ENCODE measurements around the gene TSPAN13. TPM values are rescaled to one million over a fixed set of nuclear protein-coding genes. Genes with fewer than 3 reads are reported as not detected.

TSPAN13 gene
- total RNA-seq, 2 donors from 2014 or later = 34.9 to 51.2 TPM

DNA sequence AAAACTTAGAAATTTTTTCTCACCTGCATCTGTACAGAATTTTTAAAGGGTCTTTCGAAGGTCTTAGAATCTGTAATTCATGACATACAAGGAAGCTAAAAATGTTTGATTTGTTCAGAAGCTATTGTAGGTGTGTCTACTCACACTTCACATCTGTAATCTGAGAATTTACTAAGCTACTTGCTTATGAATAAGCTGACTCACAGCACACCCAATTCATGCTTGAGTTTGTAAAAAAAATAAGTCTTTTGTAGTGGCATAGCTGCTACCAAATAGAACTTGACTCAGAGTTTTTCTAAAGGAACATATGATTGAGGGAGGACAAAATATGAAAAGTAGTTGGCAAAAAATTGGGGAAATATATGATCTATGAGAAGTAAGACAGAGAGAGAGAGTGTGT is 64.0 kb downstream of the TSPAN13 start:
- H3K27me3 ChIP-seq (ENCODE audit: control insufficient read depth, insufficient read depth, low read length, poor library complexity, severe bottlenecking) = no peaks in the 10 kb centered on the region
- no peak for TF ChIP-seq CTCF (conservative IDR thresholded peaks at IDR 0.05)
- H3K4me3 ChIP-seq (ENCODE audit: low read length) = no peak overlapping the region
- Mint-ChIP-seq H3K27ac (no peak overlapping the region), H3K9me3 (no peaks in the 10 kb centered on the region), H3K36me3 (ENCODE audit: low read depth) (no peaks in the 10 kb centered on the region), H3K4me1 (no peaks in the 10 kb centered on the region), H3K4me3 (no peak overlapping the region), H3K27me3 (ENCODE audit: insufficient read depth) (no peaks in the 10 kb centered on the region)
- WGBS, 2 experiments (ENCODE audit: insufficient coverage in 1 of 2, insufficient read length in 1 of 2) = 100% methylated on average over 1 of the region's 1 CpG; no CpG with 5 or more reads in 1 of the 2 experiments
- no peaks in the 10 kb centered on the region for H3K4me1 ChIP-seq (ENCODE audit: control insufficient read depth, insufficient read depth, low read length)
- no peak overlapping the region for H3K9ac ChIP-seq (ENCODE audit: extremely low read depth, low read length, poor library complexity, severe bottlenecking)
- no peak for DNase-seq
- no peaks in the 10 kb centered on the region for H3K9me3 ChIP-seq (ENCODE audit: control insufficient read depth, low read length)
- H3K27ac ChIP-seq (ENCODE audit: low read depth, low read length) = no peak overlapping the region
- no peaks in the 10 kb centered on the region for H3K36me3 ChIP-seq (ENCODE audit: control insufficient read depth, insufficient read depth, low read length)

DNA sequence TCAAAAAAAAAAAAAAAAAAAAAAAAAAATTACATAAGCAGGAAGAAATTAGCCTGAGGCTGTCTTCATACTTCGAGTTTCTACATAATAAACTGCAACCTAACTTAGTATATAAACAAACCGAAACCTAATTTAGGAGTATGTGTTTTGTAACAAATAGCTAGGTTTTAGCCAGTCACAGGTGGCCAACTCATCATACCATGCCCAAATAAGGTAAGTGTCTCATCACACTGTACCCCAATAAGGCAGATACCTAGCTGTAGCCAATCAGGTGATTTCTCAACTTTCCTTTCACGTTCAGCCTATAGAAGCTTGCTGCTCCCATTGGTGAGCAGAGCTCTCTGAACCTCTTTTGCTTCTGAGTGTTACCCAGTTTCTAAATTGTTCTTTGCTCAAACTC is 65.2 kb downstream of the TSPAN13 start:
- Mint-ChIP-seq H3K27me3 (ENCODE audit: insufficient read depth) (no peaks in the 10 kb centered on the region), H3K9me3 (no peaks in the 10 kb centered on the region), H3K36me3 (ENCODE audit: low read depth) (no peaks in the 10 kb centered on the region), H3K4me3 (no peak overlapping the region), H3K27ac (no peak overlapping the region), H3K4me1 (no peaks in the 10 kb centered on the region)
- Histone ChIP-seq H3K36me3 (ENCODE audit: control insufficient read depth, insufficient read depth, low read length) (no peaks in the 10 kb centered on the region), H3K9ac (ENCODE audit: extremely low read depth, low read length, poor library complexity, severe bottlenecking) (no peak overlapping the region), H3K4me3 (ENCODE audit: low read length) (no peak overlapping the region), H3K27ac (ENCODE audit: low read depth, low read length) (no peak overlapping the region), H3K9me3 (ENCODE audit: control insufficient read depth, low read length) (no peaks in the 10 kb centered on the region), H3K4me1 (ENCODE audit: control insufficient read depth, insufficient read depth, low read length) (no peaks in the 10 kb centered on the region), H3K27me3 (ENCODE audit: control insufficient read depth, insufficient read depth, low read length, poor library complexity, severe bottlenecking) (no peaks in the 10 kb centered on the region)
- TF ChIP-seq CTCF (conservative IDR thresholded peaks at IDR 0.05) = no peak
- no peak for DNase-seq
- WGBS, 2 experiments (ENCODE audit: insufficient coverage in 1 of 2, insufficient read length in 1 of 2) = 85 to 100% methylated on average over 1 to 2 of the region's 3 CpGs

- Histone ChIP-seq H3K4me1 (ENCODE audit: control insufficient read depth, insufficient read depth, low read length) (no peaks in the 10 kb centered on the region), H3K27ac (ENCODE audit: low read depth, low read length) (no peak overlapping the region), H3K9me3 (ENCODE audit: control insufficient read depth, low read length) (no peaks in the 10 kb centered on the region), H3K9ac (ENCODE audit: extremely low read depth, low read length, poor library complexity, severe bottlenecking) (no peak overlapping the region), H3K36me3 (ENCODE audit: control insufficient read depth, insufficient read depth, low read length) (no peaks in the 10 kb centered on the region), H3K4me3 (ENCODE audit: low read length) (no peak overlapping the region), H3K27me3 (ENCODE audit: control insufficient read depth, insufficient read depth, low read length, poor library complexity, severe bottlenecking) (no peaks in the 10 kb centered on the region)
- Mint-ChIP-seq H3K36me3 (ENCODE audit: low read depth) (no peaks in the 10 kb centered on the region), H3K4me3 (no peak overlapping the region), H3K27ac (no peak overlapping the region), H3K27me3 (ENCODE audit: insufficient read depth) (no peaks in the 10 kb centered on the region), H3K4me1 (no peaks in the 10 kb centered on the region), H3K9me3 (no peaks in the 10 kb centered on the region)
- no peak for TF ChIP-seq CTCF (conservative IDR thresholded peaks at IDR 0.05)
- no peak for DNase-seq
- WGBS, 2 experiments (ENCODE audit: insufficient coverage in 1 of 2, insufficient read length in 1 of 2) = 80 to 90% methylated on average over 2 to 3 of the region's 3 CpGs
These were observed 68.5 kb downstream of the TSPAN13 start for GRCh38 chr7:16822029-16822428.
